HG03066 (cell line): ENCODE data around the gene VPS45.
A peak's percentile ranks its signal among the peaks of the same experiment; 100 is the strongest.
"Not testable (repeated sequence)": the region's sequence is repeated elsewhere in the genome, so short reads cannot be mapped to it uniquely, and the experiment has no call there.

ENCODE experiments used
- ATAC-seq: cut with Tn5 transposase; IDR thresholded peaks from one replicate; pipeline ENCODE4 v1.9.1; 2021; ENCODE audit warnings: low read depth; ENCODE audit not compliant: unreplicated experiment

VPS45 gene

GRCh38 chr1:150067184-150068108, at the start of gene VPS45:
Gene VPS45 (plus strand): TSS chr1:150067776. CDS start chr1:150067858, 82 bp downstream.
- peak; percentile 88 for ATAC-seq

- no peak for ATAC-seq
Observed at GRCh38 chr1:150018165-150018564, 49.4 kb upstream of the VPS45 start.

- ATAC-seq: no peak
Observed at GRCh38 chr1:150020711-150021110, 46.9 kb upstream of the VPS45 start.

- no peak for ATAC-seq
Observed at GRCh38 chr1:150021191-150021694, 46.3 kb upstream of the VPS45 start.

- no peak for ATAC-seq
Observed at GRCh38 chr1:150022357-150022756, 45.2 kb upstream of the VPS45 start.

- ATAC-seq: no peak
Observed at GRCh38 chr1:150024156-150024555, 43.4 kb upstream of the VPS45 start.

GRCh38 chr1:150028322-150028721, 39.3 kb upstream of the VPS45 start:
- no peak for ATAC-seq

- ATAC-seq: no peak
Observed at GRCh38 chr1:150034336-150034735, 33.2 kb upstream of the VPS45 start.

GRCh38 chr1:150049926-150050325, 17.6 kb upstream of the VPS45 start:
- ATAC-seq: no peak

- no peak for ATAC-seq
Observed at GRCh38 chr1:150051089-150051373, 16.5 kb upstream of the VPS45 start.

- ATAC-seq: not testable (repeated sequence)
Observed at GRCh38 chr1:150051905-150052412, 15.6 kb upstream of the VPS45 start.

- ATAC-seq: no peak
Observed at GRCh38 chr1:150053926-150054325, 13.7 kb upstream of the VPS45 start.

- not testable (repeated sequence) for ATAC-seq
Observed at GRCh38 chr1:150055507-150055906, 12.1 kb upstream of the VPS45 start.

GRCh38 chr1:150056407-150056806, 11.2 kb upstream of the VPS45 start:
- no peak for ATAC-seq

GRCh38 chr1:150060260-150060659, 7.3 kb upstream of the VPS45 start:
- no peak for ATAC-seq

- ATAC-seq: no peak
Observed at GRCh38 chr1:150061632-150062101, 5.9 kb upstream of the VPS45 start.

- no peak for ATAC-seq
Observed at GRCh38 chr1:150062113-150062512, 5.5 kb upstream of the VPS45 start.

GRCh38 chr1:150065184-150065871, 2.2 kb upstream of the VPS45 start:
- ATAC-seq: no peak

- ATAC-seq: no peak
Observed at GRCh38 chr1:150066328-150066727, 1.2 kb upstream of the VPS45 start.

GRCh38 chr1:150066838-150067183, 765 bp upstream of the VPS45 start:
- peak; percentile 11 for ATAC-seq

GRCh38 chr1:150068109-150068435, 496 bp downstream of the VPS45 start:
- ATAC-seq: no peak

- no peak for ATAC-seq
Observed at GRCh38 chr1:150069923-150070322, 2.3 kb downstream of the VPS45 start.
